Measurements from ENCODE around the gene HOXD3.

DNA sequence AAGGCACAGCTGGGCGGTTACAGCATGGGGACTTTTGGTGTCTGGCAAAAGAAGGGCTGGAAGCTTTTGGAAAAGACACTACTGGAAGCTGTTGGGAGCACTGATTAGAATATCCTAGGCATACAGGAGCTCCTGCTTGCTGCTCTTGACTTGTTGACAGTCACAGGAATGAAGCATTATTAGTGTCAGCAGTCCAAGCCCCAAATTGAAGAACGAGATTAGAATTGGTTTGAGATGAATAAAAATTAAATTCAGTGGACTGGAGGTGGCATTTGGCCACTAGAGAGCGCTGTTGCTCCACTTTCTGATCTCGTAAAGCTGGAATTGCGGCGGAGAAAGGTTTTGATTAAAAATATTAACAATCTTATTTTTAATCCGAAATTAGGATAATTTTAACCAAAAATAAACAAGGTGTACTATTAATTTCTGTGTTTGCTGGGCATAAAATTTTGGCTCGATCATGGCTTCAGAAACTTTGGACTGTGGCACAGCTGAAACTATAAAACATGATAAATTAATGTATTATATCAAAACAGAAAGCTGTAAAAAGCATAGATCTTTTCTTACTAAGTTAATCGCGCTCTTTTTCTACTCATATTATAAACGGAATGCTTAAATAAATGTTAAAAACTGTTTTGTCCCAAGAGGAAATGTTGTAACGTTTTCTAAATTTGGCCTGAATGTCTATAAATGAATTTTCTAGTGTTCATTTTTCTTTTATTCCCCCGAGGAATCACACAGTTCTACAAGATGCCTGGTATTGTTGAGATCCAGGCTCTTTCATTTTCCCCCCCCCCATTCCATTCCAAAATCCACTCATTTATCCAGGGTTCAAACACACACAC lies 30.0 kb upstream of the HOXD3 start:
- TF ChIP-seq, protein P1, sequence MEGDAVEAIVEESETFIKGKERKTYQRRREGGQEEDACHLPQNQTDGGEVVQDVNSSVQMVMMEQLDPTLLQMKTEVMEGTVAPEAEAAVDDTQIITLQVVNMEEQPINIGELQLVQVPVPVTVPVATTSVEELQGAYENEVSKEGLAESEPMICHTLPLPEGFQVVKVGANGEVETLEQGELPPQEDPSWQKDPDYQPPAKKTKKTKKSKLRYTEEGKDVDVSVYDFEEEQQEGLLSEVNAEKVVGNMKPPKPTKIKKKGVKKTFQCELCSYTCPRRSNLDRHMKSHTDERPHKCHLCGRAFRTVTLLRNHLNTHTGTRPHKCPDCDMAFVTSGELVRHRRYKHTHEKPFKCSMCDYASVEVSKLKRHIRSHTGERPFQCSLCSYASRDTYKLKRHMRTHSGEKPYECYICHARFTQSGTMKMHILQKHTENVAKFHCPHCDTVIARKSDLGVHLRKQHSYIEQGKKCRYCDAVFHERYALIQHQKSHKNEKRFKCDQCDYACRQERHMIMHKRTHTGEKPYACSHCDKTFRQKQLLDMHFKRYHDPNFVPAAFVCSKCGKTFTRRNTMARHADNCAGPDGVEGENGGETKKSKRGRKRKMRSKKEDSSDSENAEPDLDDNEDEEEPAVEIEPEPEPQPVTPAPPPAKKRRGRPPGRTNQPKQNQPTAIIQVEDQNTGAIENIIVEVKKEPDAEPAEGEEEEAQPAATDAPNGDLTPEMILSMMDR (IDR thresholded peaks at IDR 0.05; ENCODE audit: control extremely low read depth in 1 of 3, insufficient read depth in 1 of 3, low read depth in 1 of 3, low read length in 3 of 3), result peak; percentile 31 to 74 (median 68)
- TF ChIP-seq POLR2A (IDR thresholded peaks at IDR 0.05; ENCODE audit: control extremely low read depth in 1 of 2, low read depth in 2 of 2, low read length in 2 of 2) (no peak), RFX5 (IDR thresholded peaks at IDR 0.05; ENCODE audit: borderline replicate concordance, low read depth, low read length) (no peak), ASH2L (IDR thresholded peaks at IDR 0.05; ENCODE audit: low read length) (no peak), POLR2AphosphoS5 (IDR thresholded peaks at IDR 0.05; ENCODE audit: low read depth, low read length) (no peak), SUZ12 (IDR thresholded peaks at IDR 0.05; ENCODE audit: low read length) (no peak), MAFK (IDR thresholded peaks at IDR 0.05; ENCODE audit: low read depth, low read length) (no peak), CEBPB (IDR thresholded peaks at IDR 0.05; ENCODE audit: low read depth, low read length) (no peak), ZNF274 (IDR thresholded peaks at IDR 0.05; ENCODE audit: borderline replicate concordance, extremely low read depth, low read length) (no peak), SIN3A (conservative IDR thresholded peaks at IDR 0.05 in 1 of 2, IDR thresholded peaks at IDR 0.05 in 1 of 2; ENCODE audit: low read depth in 1 of 2, low read length in 2 of 2) (no peak), KDM5A (IDR thresholded peaks at IDR 0.05; ENCODE audit: low read length) (no peak), HDAC2 (IDR thresholded peaks at IDR 0.05; ENCODE audit: borderline replicate concordance in 1 of 2, low read depth in 2 of 2, low read length in 2 of 2) (no peak), SIX5 (IDR thresholded peaks at IDR 0.05; ENCODE audit: low read depth, low read length) (no peak), RAD21 (IDR thresholded peaks at IDR 0.05 in 1 of 2, conservative IDR thresholded peaks at IDR 0.05 in 1 of 2; ENCODE audit: low read depth in 2 of 2, low read length in 2 of 2) (peak; percentile 85 to 86)
